Measurements from ENCODE around the gene OR51F1. TPM values are rescaled to one million over a fixed set of nuclear protein-coding genes. Genes with fewer than 3 reads are reported as not detected.
"Not testable (repeated sequence)": the region's sequence is repeated elsewhere in the genome, so short reads cannot be mapped to it uniquely, and the experiment has no call there.

Gene OR51F1
- total RNA-seq, 2 experiments from 2014 or later, result not detected

DNA sequence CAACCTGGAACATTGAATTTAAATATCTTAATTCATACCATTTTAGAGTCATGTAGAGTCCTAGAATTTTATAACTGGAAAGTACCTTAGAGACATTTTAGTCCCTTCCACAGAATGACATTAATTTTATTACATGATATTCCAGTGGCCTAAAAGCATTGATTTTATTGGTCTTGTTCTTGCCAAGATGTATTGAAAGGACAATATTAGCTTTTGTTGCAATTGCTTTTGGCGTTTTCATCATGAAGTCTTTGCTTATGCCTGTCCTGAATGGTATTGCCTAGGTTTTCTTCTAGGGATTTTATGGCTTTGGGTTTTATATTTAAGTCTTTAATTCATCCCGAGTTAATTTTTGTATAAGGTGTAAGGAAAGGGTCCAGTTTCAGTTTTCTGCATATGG lies 29.0 kb downstream of the OR51F1 start:
- H3K27me3 Mint-ChIP-seq, result peaks cover 7% of the 10 kb centered on the region
- H3K36me3 Mint-ChIP-seq, result no peaks in the 10 kb centered on the region
- no peak overlapping the region for H3K4me3 Mint-ChIP-seq
- intact Hi-C loops (cut with micrococcal nuclease), result no loop called here
- H3K4me1 Mint-ChIP-seq (ENCODE audit: low read depth), result no peaks in the 10 kb centered on the region
- no peaks in the 10 kb centered on the region for H3K9me3 Mint-ChIP-seq
- DNase-seq, result no peak
- ChIA-PET POLR2A (no interaction called here), CTCF (no interaction called here)
- no peak overlapping the region for H3K27ac Mint-ChIP-seq

DNA sequence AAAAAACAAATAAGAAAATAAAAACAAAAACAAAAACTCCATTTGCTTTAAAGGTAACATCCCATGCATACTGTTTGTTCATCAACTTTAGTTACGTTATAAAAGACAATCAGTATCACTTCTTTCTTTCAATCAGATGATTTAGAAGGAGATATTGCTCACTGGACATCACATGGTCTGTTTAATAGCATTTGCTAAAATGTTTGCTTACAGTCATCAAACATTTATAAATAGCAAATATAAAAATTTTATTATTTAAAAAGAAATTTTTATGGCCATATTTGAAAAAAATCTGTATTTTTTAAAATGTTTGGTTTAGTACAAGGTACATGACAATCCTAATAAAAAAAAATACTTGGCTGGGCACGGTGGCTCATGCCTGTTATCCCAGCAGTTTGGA lies 42.6 kb downstream of the OR51F1 start:
- ChIA-PET CTCF (interaction anchor here (1.2 kb wide), 1 partner anchor 90 kb away, joined by 3 read pairs; the partner anchor contains the start of gene OR51D1), POLR2A (no interaction called here)
- H3K4me3 Mint-ChIP-seq, result no peak overlapping the region
- H3K36me3 Mint-ChIP-seq, result no peaks in the 10 kb centered on the region
- H3K9me3 Mint-ChIP-seq, result no peaks in the 10 kb centered on the region
- H3K27me3 Mint-ChIP-seq, result peaks cover 2% of the 10 kb centered on the region
- intact Hi-C loops (cut with micrococcal nuclease), result no loop called here
- H3K27ac Mint-ChIP-seq, result no peak overlapping the region
- DNase-seq, result no peak
- H3K4me1 Mint-ChIP-seq (ENCODE audit: low read depth), result no peaks in the 10 kb centered on the region

DNA sequence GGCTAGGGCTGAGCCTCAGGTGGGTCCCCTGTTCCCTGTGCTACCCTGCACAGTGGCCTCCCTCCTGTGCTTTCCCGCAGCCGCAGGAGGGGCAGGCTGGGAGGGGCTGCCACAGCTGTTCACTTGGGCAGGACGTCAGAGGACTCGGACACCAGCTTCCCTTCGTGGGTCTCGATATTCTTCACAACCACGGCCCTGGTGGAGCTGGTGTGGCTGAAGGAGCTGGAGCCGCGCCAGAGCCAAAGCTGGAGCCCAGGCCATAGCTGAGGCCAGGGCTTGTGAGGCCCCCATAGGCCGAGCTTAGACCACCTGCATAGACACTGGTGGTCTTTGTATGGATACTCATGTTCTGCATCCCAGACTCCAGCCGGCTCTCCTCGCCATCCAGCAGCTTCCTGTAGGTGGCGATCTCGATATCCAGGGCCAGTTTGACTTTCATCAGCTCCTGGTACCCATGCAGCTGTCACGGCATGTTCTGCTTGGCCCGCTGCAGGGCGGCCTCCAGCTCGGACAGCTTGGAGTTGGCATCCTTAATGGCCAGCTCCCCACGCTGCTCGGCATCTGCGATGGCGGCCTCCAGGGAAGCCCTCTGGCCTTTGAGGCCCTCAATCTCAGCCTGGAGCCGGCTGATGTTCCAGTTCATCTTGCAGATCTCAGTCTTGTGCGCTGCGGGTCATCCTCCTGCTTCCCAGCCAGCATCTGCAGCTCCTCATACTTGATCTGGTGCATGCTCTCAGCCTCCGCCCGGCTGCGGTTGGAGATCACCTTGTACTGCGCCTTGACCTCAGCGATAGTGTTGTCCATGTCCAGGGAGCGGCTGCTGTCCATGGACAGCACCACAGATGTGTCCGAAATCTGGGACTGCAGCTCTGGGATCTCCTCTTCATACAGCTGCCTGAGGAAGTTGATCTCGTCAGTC lies 46.9 kb downstream of the OR51F1 start:
- H3K27me3 Mint-ChIP-seq; H3K36me3 Mint-ChIP-seq; H3K4me3 Mint-ChIP-seq; H3K27ac Mint-ChIP-seq; CTCF ChIA-PET; intact Hi-C loops (cut with micrococcal nuclease); POLR2A ChIA-PET; H3K4me1 Mint-ChIP-seq (ENCODE audit: low read depth); DNase-seq; H3K9me3 Mint-ChIP-seq: not testable (repeated sequence)

Other genes with a start within 250 kb of the OR51F1 start
- not detected for gene OR52M1, start 224.7 kb downstream of the OR51F1 start, total RNA-seq
- gene OR52I2, start 188.2 kb downstream of the OR51F1 start, total RNA-seq, result not detected
- gene OR52I1, start 175.9 kb downstream of the OR51F1 start, total RNA-seq, result not detected
- gene TRIM68, start 161.7 kb downstream of the OR51F1 start, total RNA-seq, result 1 to 10 TPM; 8.7 to 9.2 TPM
- not detected for gene OR51D1, start 132.5 kb downstream of the OR51F1 start, total RNA-seq
- gene OR51E1, start 126.0 kb downstream of the OR51F1 start, total RNA-seq, result not detected
- gene OR51E2, start 72.1 kb downstream of the OR51F1 start, total RNA-seq, result not detected
- gene MMP26, start 65.2 kb downstream of the OR51F1 start, total RNA-seq, result not detected
- gene OR52R1, start 34.4 kb upstream of the OR51F1 start, total RNA-seq, result not detected
- not detected for gene OR51F2, start 51.4 kb upstream of the OR51F1 start, total RNA-seq
- gene OR51S1, start 79.3 kb upstream of the OR51F1 start, total RNA-seq, result not detected
- gene OR51T1, start 112.0 kb upstream of the OR51F1 start, total RNA-seq, result not detected
- gene OR51A7, start 133.8 kb upstream of the OR51F1 start, total RNA-seq, result not detected
- not detected for gene OR51G2, start 149.4 kb upstream of the OR51F1 start, total RNA-seq
- gene OR51G1, start 154.4 kb upstream of the OR51F1 start, total RNA-seq, result not detected
- not detected for gene OR51A4, start 177.7 kb upstream of the OR51F1 start, total RNA-seq
- gene OR51A2, start 185.8 kb upstream of the OR51F1 start, total RNA-seq, result not detected
- gene OR51L1, start 224.9 kb upstream of the OR51F1 start, total RNA-seq, result not detected

Measured in activated CD4-positive, alpha-beta memory T cell treated with anti-CD3 and anti-CD28 coated beads for 36 hours (primary cell).